Measurements from ENCODE around the gene TXNRD1.

- no peak for TF ChIP-seq CTCF (IDR thresholded peaks at IDR 0.05)
- no peak for TF ChIP-seq POLR2A (IDR thresholded peaks at IDR 0.05; ENCODE audit: low read depth)
- no peak for TF ChIP-seq EP300 (IDR thresholded peaks at IDR 0.05)
- TF ChIP-seq POLR2AphosphoS5 (IDR thresholded peaks at IDR 0.05): no peak
Observed at GRCh38 chr12:104189915-104190555, 25.5 kb upstream of the TXNRD1 start.

Measured in esophagus muscularis mucosa (tissue), 4 donors.